GM13977 (cell line): ENCODE results near the gene RNF182.
"Not testable (repeated sequence)": the region's sequence is repeated elsewhere in the genome, so short reads cannot be mapped to it uniquely, and the experiment has no call there.

Experiments
- DNase-seq: peaks from one replicate; pipeline ENCODE4 v3.0.0; 2012; ENCODE audit warnings: low spot score
- CTCF ChIP-seq: IDR thresholded peaks from 2 replicates; pipeline ENCODE4 v1.5.1; 2012; ENCODE audit warnings: mild to moderate bottlenecking, control low read depth; ENCODE audit not compliant: insufficient read depth; ENCODE audit errors: extremely low read depth, missing control alignments
- in situ Hi-C: fragments of 300-500 bp; cut with MboI; formaldehyde crosslinking; loops from one replicate; pipeline ENCODE4 v1.12.0; 2022; ENCODE audit warnings: low sequenced_read_pairs, low pct_unique_long_range_greater_than_20kb, mixed read lengths, inconsistent platforms; ENCODE audit not compliant: unreplicated experiment

RNF182 gene

GRCh38 chr6:13932785-13933184 lies 8.0 kb downstream of the RNF182 start:
- in situ Hi-C loops, result no loop called here
- no peak for TF ChIP-seq CTCF
- DNase-seq, result no peak

- DNase-seq, result no peak
- in situ Hi-C loops, result no loop called here
- no peak for TF ChIP-seq CTCF
Measured at GRCh38 chr6:13934721-13935120, 10.0 kb downstream of the RNF182 start.

DNA sequence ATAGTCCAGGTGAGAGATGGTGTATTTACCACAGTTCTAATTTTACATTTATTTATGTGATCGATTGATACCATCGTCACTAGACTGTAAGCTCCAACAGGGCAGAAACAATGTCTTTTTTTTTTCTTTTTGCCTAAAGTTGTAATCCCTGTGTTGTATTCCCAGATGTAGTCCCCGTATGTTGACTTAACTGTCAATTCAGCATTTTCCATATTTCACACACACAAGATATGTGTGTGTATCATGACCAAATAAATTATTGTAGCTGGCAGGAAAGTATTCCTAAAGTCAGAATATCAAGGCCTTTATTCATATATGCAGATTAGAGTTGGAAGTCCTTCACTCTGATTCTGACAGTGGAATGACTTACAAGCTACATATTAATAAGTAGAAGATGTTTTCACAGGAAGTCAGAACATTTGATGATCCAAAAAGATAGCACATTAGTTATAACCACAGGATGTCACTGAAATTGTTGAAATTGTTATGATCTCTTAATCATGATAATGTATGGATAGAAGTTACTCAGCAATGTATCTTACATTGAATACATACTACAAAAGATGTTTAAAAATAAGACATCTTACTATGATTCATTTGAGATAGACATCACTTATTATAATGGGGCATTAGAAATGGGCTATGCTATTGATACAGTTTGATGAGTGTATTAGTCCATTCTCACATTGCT lies 10.6 kb downstream of the RNF182 start:
- DNase-seq, result no peak
- no peak for TF ChIP-seq CTCF
- in situ Hi-C loops, result no loop called here

GRCh38 chr6:13935881-13936261 lies 11.1 kb downstream of the RNF182 start:
- DNase-seq, in situ Hi-C loops: not testable (repeated sequence)

DNA sequence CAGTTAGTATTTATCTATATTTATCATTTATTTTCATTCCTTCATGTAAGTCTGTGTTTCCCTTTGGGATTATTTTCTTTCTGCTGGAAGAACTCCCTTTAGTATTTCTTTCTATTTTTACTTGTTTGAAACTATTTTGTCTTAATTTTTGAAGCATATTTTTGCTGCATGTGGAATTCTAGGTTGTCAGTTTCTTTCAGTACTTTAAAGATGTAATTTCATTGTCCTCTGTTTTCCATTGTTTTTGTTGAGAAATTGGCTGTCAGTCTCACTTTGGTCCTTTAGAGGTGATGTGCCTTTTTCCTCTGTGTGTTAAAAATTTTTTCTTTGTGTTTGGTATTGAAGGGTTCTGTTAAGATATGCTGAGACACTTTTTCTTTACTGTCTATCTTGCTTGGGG lies 17.1 kb downstream of the RNF182 start:
- DNase-seq, result no peak
- no peak for TF ChIP-seq CTCF
- in situ Hi-C loops, result no loop called here

GRCh38 chr6:13943943-13944342 lies 19.2 kb downstream of the RNF182 start:
- TF ChIP-seq CTCF, result no peak
- in situ Hi-C loops, result no loop called here
- no peak for DNase-seq

- in situ Hi-C loops, result no loop called here
- TF ChIP-seq CTCF, result no peak
- DNase-seq, result no peak
Measured at GRCh38 chr6:13946506-13946905, 21.8 kb downstream of the RNF182 start.
